GM12872 (cell line): Measurements from ENCODE around the gene USP54.

Experiments used
- TF ChIP-seq, protein P1 (sequence below): IDR thresholded peaks from 3 replicates; pipeline ENCODE4 v1.5.1; 2011; ENCODE audit warnings: low read depth, mild to moderate bottlenecking, low read length, moderate library complexity; ENCODE audit not compliant: insufficient read depth

Gene USP54, protein sequence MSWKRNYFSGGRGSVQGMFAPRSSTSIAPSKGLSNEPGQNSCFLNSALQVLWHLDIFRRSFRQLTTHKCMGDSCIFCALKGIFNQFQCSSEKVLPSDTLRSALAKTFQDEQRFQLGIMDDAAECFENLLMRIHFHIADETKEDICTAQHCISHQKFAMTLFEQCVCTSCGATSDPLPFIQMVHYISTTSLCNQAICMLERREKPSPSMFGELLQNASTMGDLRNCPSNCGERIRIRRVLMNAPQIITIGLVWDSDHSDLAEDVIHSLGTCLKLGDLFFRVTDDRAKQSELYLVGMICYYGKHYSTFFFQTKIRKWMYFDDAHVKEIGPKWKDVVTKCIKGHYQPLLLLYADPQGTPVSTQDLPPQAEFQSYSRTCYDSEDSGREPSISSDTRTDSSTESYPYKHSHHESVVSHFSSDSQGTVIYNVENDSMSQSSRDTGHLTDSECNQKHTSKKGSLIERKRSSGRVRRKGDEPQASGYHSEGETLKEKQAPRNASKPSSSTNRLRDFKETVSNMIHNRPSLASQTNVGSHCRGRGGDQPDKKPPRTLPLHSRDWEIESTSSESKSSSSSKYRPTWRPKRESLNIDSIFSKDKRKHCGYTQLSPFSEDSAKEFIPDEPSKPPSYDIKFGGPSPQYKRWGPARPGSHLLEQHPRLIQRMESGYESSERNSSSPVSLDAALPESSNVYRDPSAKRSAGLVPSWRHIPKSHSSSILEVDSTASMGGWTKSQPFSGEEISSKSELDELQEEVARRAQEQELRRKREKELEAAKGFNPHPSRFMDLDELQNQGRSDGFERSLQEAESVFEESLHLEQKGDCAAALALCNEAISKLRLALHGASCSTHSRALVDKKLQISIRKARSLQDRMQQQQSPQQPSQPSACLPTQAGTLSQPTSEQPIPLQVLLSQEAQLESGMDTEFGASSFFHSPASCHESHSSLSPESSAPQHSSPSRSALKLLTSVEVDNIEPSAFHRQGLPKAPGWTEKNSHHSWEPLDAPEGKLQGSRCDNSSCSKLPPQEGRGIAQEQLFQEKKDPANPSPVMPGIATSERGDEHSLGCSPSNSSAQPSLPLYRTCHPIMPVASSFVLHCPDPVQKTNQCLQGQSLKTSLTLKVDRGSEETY (N-terminal part only)

GRCh38 chr10:73590881-73591799 lies at the start of gene USP54:
TSS of gene USP54 (minus strand) at chr10:73591342. CDS start at chr10:73575658, 15,684 bp downstream.
- TF ChIP-seq, protein P1, sequence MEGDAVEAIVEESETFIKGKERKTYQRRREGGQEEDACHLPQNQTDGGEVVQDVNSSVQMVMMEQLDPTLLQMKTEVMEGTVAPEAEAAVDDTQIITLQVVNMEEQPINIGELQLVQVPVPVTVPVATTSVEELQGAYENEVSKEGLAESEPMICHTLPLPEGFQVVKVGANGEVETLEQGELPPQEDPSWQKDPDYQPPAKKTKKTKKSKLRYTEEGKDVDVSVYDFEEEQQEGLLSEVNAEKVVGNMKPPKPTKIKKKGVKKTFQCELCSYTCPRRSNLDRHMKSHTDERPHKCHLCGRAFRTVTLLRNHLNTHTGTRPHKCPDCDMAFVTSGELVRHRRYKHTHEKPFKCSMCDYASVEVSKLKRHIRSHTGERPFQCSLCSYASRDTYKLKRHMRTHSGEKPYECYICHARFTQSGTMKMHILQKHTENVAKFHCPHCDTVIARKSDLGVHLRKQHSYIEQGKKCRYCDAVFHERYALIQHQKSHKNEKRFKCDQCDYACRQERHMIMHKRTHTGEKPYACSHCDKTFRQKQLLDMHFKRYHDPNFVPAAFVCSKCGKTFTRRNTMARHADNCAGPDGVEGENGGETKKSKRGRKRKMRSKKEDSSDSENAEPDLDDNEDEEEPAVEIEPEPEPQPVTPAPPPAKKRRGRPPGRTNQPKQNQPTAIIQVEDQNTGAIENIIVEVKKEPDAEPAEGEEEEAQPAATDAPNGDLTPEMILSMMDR: no peak

DNA sequence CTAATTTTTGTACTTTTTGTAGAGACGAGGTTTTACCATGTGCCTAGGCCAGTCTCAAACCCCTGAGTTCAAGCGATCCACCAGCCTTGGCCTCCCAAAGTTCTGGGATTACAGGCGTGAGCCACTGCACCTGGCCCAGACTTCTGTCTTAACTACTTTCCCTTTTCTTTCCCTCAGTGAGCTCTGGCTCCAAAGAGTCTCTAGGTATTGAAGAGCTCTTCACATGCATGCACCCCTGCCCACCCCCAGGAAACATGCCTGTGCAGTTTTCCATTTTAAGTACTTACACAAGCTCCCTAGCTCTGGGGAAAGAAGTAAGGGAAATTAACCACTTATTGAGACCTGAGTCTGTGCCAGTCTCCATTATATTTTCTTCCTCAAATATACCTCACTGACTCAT lies 48.1 kb upstream of the USP54 start:
- TF ChIP-seq, protein P1: no peak

DNA sequence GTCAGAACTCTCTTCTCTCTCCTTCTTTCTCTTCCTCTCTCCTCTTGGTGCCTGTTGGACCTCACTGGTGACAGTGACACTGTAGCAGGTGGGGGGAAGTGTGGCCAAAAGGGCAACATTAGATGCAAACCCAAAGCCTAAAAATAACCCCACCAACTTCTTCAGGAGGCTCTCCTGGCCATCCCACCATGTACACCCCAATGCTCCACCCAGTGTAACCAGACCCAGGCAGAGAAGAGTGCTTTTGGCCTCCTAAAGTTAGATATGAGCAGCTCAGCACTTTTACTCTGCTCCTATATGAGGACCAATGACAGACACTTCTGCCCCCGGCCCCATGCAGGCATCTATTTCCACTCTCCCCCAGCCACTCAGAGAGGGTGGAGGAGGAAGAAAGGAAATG lies 44.6 kb upstream of the USP54 start:
- TF ChIP-seq, protein P1: no peak

DNA sequence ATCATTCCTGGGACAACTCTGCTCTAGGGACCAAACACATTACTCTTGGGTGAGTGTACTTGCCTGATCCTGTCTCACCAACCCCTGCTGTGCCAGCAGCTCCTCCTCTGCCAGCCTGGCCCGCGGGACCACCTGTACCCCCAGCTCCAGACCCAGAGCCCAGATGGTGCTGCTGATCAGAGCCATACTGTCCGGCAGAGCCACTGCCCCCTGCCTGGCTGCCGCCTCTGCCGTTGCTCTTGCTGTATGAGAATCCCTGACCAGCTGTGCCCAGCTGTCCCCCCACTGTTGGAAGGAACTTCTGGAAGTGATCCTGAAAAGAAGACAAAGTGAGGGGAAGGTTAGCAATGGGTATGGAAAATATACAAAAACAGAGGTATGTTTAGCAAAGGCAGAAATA lies 43.3 kb upstream of the USP54 start:
- TF ChIP-seq, protein P1: no peak

DNA sequence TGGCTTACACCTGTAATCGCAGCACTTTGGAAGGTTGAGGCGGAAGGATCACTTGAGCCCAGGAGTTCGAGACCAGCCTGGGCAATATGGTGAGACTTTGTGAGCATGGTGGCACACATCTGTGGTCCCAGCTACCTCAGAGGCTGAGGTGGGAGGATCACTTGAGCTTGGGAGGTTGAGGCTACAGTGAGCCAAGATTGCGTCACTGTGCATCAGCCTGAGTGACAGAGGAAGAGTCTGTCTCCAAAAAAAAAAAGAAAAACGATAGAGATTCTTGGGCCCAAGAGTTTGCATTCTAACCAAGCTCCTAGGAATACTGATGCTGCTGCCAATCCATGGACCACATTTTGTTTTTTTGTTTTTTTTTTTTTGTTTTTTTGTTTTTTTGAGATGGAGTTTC lies 38.0 kb upstream of the USP54 start:
- TF ChIP-seq, protein P1: no peak

- TF ChIP-seq, protein P1: no peak
Observed at GRCh38 chr10:73628405-73628804, 37.3 kb upstream of the USP54 start.
